ENCODE results near the gene GPRIN3.
"Not testable (repeated sequence)": the region's sequence is repeated elsewhere in the genome, so short reads cannot be mapped to it uniquely, and the experiment has no call there.

The GPRIN3 gene

DNA sequence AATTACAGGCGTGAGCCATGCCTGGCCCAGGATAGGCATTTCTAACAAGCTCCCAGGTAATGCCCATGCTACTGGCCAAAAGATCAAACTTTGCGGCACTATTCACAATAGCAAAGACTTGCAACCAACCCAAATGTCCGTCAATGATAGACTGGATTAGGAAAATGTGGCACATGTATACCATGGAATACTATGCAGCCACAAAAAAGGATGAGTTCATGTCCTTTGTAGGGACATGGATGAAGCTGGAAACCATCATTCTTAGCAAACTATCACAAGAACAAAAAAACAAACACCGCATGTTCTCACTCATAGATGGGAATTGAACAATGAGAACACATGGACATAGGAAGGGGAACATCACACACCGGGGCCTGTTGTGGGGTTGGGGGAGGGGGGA lies 1.6 kb upstream of the GPRIN3 start:
- DNase-seq = not testable (repeated sequence)

GRCh38 chr4:89308161-89308500 lies 531 bp upstream of the GPRIN3 start:
- DNase-seq = no peak

DNA sequence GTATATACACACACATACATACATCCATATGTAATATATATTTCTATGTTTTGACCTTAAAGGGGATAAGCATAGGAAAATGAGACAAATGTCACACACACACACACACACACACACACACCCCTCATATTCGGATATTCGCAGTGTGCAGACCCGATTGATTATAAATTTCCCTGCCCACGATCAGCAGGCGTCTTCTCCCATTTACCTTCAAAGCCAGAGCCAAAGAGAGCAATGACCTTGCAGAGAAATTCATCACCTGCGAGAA lies 488 bp downstream of the GPRIN3 start:
- no peak for DNase-seq

DNA sequence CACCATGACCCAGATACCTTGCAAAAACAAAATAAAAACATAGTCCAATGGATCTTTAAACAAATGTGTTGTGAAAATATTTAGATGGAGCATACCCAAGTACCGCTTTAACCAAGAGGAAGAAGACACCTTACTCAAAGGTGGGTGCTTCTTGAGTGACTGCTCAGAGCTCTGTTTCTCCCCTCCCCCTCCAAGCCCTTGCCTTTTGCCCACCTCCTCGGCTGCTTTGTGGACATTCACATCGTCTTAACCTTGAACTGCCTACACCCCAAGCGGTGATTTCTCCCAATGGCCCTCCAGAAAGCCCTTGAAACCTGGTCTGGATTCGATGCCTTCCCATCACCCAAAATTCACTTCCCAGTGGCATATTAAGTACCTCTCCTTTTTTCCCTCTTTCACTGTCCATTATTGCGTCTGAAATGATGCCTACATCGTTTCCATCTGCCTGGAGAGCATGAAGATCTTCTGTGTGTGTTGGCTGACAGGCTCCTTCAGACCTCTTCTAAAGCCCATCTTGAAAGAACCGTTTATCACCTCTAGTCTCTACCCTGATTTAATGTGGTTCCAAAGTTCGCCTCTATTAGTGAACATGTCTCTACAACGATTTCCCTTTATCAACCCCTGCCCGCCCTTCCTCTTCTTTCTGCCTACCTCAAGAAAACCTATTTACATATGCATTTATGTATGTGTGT lies 968 bp downstream of the GPRIN3 start:
- DNase-seq = no peak

DNA sequence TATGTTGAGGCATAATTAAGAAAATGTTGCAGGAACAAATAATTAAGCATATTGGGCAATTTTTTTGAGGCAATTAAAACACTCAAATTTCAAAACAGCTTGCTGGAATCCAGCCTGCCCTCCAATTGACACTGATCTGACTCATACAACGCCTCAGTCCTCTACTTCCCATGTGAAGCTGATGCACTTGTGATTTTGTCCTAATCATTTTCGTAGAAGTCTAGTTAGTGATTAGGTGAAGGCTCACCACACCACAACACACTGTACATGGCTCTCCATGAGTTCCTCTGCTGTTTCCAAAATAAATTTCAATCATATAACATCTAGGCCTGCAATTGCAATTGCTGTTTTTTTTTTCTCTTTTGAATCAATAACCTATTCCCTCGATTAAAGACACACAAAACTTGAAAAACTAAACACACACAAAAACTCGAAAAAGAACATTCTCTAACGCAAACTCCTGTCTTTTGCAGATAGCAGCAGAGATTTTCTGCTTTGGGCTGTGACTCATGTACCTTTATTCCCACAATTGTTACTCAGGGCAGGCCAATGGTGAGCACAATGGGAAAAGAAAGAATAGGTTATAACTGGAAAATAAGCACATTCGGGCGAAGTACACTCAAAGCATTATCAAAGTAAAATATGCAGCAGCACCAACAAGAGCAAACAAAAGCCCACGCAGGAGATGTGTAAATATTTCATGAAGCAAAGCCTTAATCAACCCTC lies 1.7 kb downstream of the GPRIN3 start:
- no peak for DNase-seq

- DNase-seq = no peak
These were observed 2.6 kb downstream of the GPRIN3 start for GRCh38 chr4:89305028-89305427.

- DNase-seq = no peak
These were observed 3.7 kb downstream of the GPRIN3 start for GRCh38 chr4:89303814-89304388.

DNA sequence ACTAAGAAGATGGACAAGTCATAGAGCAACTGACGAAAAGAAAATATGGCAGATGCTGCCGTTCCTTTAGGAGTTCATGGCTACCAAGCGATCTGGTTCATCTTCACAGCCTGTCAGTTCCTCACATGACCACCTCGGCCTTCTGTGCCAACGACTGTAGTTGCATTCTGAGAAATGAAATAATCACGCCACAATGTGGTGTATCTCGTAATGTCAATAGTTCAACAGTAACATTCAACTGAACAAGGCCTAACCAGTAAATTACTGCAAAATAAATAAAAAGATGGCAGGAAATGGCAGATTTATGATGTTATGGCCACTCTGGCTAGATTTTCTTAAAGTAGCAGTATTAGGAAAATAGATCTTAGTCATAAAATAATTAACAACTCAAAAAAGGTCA lies 4.4 kb downstream of the GPRIN3 start:
- DNase-seq = no peak

DNA sequence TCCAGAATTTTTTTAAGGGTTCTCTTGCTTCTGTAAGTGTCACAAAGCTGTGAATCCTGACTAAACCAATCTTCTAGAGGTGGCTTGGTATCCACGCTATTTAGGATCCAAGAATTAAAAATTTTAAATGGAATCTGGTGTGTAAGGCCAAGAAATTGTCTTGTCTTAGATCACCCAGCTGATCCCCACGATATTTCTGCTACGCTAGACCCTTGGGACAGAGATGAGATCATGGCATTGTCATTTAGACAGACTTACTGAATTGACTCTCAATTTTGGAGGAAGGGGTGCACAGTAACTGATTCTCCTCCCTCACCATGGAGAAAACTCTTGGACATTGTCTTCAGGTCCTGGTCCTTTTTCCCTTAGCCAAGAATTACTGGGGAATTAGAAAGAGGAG lies 5.7 kb downstream of the GPRIN3 start:
- no peak for DNase-seq

DNA sequence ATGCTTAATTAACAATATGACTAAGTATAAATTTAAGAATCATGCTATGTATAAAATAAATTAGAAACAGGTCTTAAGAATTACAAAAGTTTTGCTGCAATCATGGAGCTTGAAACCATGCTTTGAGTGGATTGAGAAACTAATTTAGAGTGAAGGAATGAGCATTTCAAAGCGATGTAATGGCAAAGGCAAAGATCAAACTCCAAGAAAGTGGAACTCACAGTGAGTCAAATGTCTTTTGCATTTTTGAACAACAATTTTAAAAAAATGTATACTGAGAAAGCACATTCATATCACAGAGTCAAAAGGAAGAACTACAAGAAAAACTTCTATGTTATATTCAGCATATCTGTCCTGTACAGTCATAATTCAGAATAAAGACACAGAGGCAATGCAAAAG lies 6.6 kb downstream of the GPRIN3 start:
- DNase-seq = no peak

- DNase-seq = no peak
These were observed 7.1 kb downstream of the GPRIN3 start for GRCh38 chr4:89300499-89300898.

GRCh38 chr4:89300060-89300459 lies 7.5 kb downstream of the GPRIN3 start:
- DNase-seq = no peak

DNA sequence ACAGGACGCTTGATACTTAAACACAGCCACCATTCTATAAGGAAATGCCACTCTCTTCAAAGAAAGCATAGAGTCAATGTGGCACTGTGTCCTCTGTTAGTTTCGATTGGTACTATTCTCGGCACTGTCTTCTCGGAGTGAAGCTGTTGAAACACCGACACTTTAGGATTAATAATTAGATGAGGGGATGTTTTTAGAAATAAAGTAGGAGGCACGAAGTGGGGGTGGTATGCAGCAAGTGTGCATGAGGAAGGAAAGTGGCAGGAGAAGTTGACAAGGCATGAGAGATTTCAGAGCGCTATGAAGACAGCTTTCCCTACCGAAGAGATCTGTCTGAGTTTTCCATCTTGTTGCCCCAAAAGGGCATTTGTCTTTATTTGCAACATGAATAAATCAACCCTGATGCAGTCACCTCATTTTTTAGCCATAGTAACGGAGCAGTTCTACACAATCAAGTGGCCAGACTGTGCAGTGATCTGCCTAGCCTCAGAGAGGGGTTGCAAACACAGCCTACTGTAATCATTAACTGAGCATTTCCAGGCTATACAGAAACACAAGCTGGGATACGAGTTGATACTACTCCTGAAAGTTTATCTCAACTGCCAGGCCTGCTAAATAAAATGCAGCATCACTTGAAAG lies 8.3 kb downstream of the GPRIN3 start:
- DNase-seq = no peak

DNA sequence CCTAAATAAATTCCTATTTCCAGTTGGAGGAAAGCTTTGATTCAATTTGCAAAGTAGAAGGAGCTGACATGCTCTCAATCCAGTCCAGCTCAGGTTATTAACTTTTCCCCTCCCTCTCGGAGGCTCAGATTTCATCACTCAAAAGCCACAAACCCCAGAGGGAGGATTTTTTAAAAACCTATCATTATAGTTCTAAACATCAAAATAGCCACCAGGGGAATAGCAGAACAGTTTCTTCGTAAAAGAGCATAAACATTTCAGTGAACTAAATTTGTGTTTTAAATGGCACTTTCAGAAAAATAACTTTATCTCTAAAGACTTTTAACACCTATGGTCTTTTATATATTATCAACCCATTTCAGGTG lies 8.8 kb downstream of the GPRIN3 start:
- DNase-seq = no peak

GRCh38 chr4:89298155-89298554 lies 9.4 kb downstream of the GPRIN3 start:
- no peak for DNase-seq

- no peak for DNase-seq
These were observed 10.7 kb downstream of the GPRIN3 start for GRCh38 chr4:89296896-89297295.

DNA sequence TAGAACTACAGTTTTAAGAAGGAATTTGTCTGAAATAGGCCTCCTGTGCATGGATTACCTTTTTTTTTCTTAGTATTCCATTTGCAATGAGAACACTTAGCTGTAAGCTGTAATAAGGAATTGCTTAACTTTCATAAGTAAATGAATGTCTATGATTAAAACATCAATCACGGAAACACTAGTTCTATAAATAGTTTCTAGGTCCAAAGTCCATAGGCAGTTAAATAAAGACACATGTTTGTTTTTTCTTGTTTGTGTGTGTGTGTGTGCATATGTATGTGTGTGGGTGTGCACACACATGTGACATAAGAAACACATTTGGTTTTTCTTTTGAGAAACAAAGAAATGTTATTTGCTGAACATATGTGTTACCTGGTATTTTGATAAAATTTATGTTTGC lies 11.2 kb downstream of the GPRIN3 start:
- no peak for DNase-seq

- no peak for DNase-seq
These were observed 12.1 kb downstream of the GPRIN3 start for GRCh38 chr4:89295415-89295927.

GRCh38 chr4:89294573-89295269 lies 12.9 kb downstream of the GPRIN3 start:
- DNase-seq = no peak

GRCh38 chr4:89293299-89293698 lies 14.3 kb downstream of the GPRIN3 start:
- no peak for DNase-seq

- DNase-seq = no peak
These were observed 16.7 kb downstream of the GPRIN3 start for GRCh38 chr4:89290727-89291516.

DNA sequence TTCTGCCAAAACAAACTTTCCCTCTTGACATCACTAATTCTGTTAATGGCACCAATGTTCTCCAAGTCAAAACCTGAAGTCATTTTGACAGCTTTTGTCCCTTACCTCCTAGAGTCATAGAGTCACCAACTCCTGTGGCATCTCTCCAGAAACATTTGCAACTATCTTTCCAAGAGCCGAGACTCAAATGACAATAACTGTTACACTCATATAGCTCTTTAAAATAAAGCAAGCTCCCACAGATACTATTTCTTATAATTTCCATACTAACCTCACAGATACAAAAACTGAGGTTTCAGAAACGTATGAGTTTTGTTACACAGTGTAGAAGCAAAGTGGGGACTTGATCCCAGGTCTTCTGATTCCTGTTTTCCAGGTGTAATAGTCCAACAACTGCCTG lies 18.3 kb downstream of the GPRIN3 start:
- DNase-seq = no peak

- DNase-seq = no peak
These were observed 19.2 kb downstream of the GPRIN3 start for GRCh38 chr4:89288430-89288829.
